HCT116 (cell line): ENCODE measurements around the gene PGAP6. TPM values are rescaled to one million over a fixed set of nuclear protein-coding genes. Genes with fewer than 3 reads are reported as not detected.
"Not testable (repeated sequence)": the region's sequence is repeated elsewhere in the genome, so short reads cannot be mapped to it uniquely, and the experiment has no call there.

Source experiments
- ATAC-seq: fragments of 200-7000 bp; cut with Tn5 transposase; 2 replicates; pipeline ENCODE4 v1.9.1; 2020; ENCODE audit warnings: mild to moderate bottlenecking, moderate library complexity
- BruUV-seq: library from RNA; stranded (reverse); fragments of 400-500 nt; replicated peaks from 2 replicates; lab custom pipeline; 2021; lab: Mats Ljungman, UMichigan
- CTCF ChIA-PET: fragments of 300-600 bp; sonication (Branson Sonifier 250); formaldehyde crosslinking; loops from one replicate; lab custom pipeline; 2021; ENCODE audit warnings: antibody characterized with exemption; lab: Charles Lee
- POLR2A ChIA-PET: fragments of 300-600, 350-600 bp; sonication (Branson Sonifier 250); formaldehyde crosslinking; loops from one replicate; lab custom pipeline; 2021; ENCODE audit warnings: antibody characterized with exemption; lab: Charles Lee
- RAD21 ChIA-PET, 2 experiments: fragments of 300-600 bp; sonication (Branson Sonifier 250); formaldehyde crosslinking; loops; one replicate each; lab custom pipeline; 2023; ENCODE audit warnings: low total read pairs in 2 of 2; ENCODE audit not compliant: uncharacterized antibody in 2 of 2, unreplicated experiment in 2 of 2, low non-redundant PET in 1 of 2; lab: Charles Lee
- DNase-seq: peaks from one replicate; pipeline ENCODE4 v3.0.0-alpha.2; 2010; ENCODE audit warnings: low read depth, low spot score
- H2AFZ ChIP-seq: fragments of 200-600 bp; shearing (Covaris generic), sonication (generic); 2 replicates; pipeline ENCODE4 v1.6.1; 2017; ENCODE audit warnings: low read depth, mixed run types, mixed read lengths, antibody characterized with exemption, low read length; ENCODE audit not compliant: poor library complexity, severe bottlenecking
- H3K27ac ChIP-seq: 2 replicates; pipeline ENCODE4 v1.5.1; 2012; ENCODE audit warnings: low read depth, low read length
- H3K27me3 ChIP-seq: fragments of 200-600 bp; sonication (generic); 2 replicates; pipeline ENCODE4 v1.6.1; 2016; ENCODE audit warnings: mixed run types, low read length, mixed read lengths; ENCODE audit not compliant: insufficient read depth
- H3K36me3 ChIP-seq, 2 experiments: fragments of 200-500 bp in 1 of 2; fragments of 200-600 bp in 1 of 2; sonication (Bioruptor generic) in 1 of 2; sonication (generic) in 1 of 2; 2 replicates each; pipeline versions ENCODE4 v1.5.1 to v1.6.1; 2014 to 2016; ENCODE audit warnings: low read length in 2 of 2, inconsistent platforms in 1 of 2, mixed read lengths in 1 of 2, mixed run types in 1 of 2; ENCODE audit not compliant: insufficient read depth in 2 of 2, control insufficient read depth in 1 of 2
- H3K4me1 ChIP-seq, 2 experiments: fragments of 200-600 bp in 1 of 2; sonication (generic) in 1 of 2; 2 replicates each; pipeline versions ENCODE4 v1.5.1 to v1.6.1; 2012 to 2017; ENCODE audit warnings: low read length in 2 of 2, inconsistent platforms in 1 of 2, mild to moderate bottlenecking in 1 of 2, mixed read lengths in 1 of 2, mixed run types in 1 of 2, moderate library complexity in 1 of 2; ENCODE audit not compliant: insufficient read depth in 2 of 2, control insufficient read depth in 1 of 2
- H3K4me2 ChIP-seq: fragments of 200-600 bp; sonication (generic); 2 replicates; pipeline ENCODE4 v1.6.1; 2017; ENCODE audit warnings: mixed run types, low read length, mixed read lengths
- H3K4me3 ChIP-seq, 2 experiments: fragments of 200-600 bp in 1 of 2; sonication (generic) in 1 of 2; replicated peaks in 1 of 2; 2 replicates each; pipeline ENCODE4 v1.5.1; 2011 to 2016; ENCODE audit warnings: low read length in 2 of 2, control low read depth in 1 of 2, low read depth in 1 of 2, mild to moderate bottlenecking in 1 of 2, mixed read lengths in 1 of 2, mixed run types in 1 of 2
- H3K79me2 ChIP-seq: fragments of 200-600 bp; sonication (generic); 2 replicates; pipeline ENCODE4 v1.6.1; 2017; ENCODE audit warnings: mild to moderate bottlenecking, mixed run types, low read length, moderate library complexity, mixed read lengths; ENCODE audit not compliant: insufficient read depth
- H3K9ac ChIP-seq: fragments of 200-600 bp; sonication (generic); 2 replicates; pipeline ENCODE4 v1.6.1; 2016; ENCODE audit warnings: low read length, mixed read lengths
- H3K9me2 ChIP-seq: fragments of 200-600 bp; sonication (generic), shearing (Covaris generic); 2 replicates; pipeline ENCODE4 v1.6.1; 2017; ENCODE audit warnings: mixed run types, mild to moderate bottlenecking, moderate library complexity; ENCODE audit not compliant: insufficient read depth
- H3K9me3 ChIP-seq, 2 experiments: fragments of 200-500 bp in 1 of 2; fragments of 200-600 bp in 1 of 2; sonication (Bioruptor generic) in 1 of 2; sonication (generic) in 1 of 2; 2 replicates each; pipeline ENCODE4 v1.6.1; 2014 to 2017; ENCODE audit warnings: low read length in 2 of 2, mixed read lengths in 2 of 2, inconsistent platforms in 1 of 2, low read depth in 1 of 2, mild to moderate bottlenecking in 1 of 2, mixed run types in 1 of 2, moderate library complexity in 1 of 2; ENCODE audit not compliant: control insufficient read depth in 1 of 2, insufficient read depth in 1 of 2
- H4K20me1 ChIP-seq: fragments of 200-600 bp; sonication (generic), shearing (Covaris generic); 2 replicates; pipeline ENCODE4 v1.6.1; 2017; ENCODE audit warnings: mixed run types, mild to moderate bottlenecking, moderate library complexity; ENCODE audit not compliant: insufficient read depth
- TCF7L2 ChIP-seq: IDR thresholded peaks from 2 replicates; pipeline ENCODE4 v1.7.0; 2011; ENCODE audit warnings: borderline replicate concordance, inconsistent platforms; ENCODE audit not compliant: insufficient read depth, insufficient read length; ENCODE audit errors: extremely low read depth
- intact Hi-C: fragments of 100-400 bp; cut with micrococcal nuclease; formaldehyde crosslinking; loops from 2 replicates; pipeline ENCODE4 v1.10.0; 2022
- total RNA-seq: library from RNA; stranded (reverse); gene quantifications from one replicate; pipeline ENCODE4 v1.2.1, GENCODE V29; 2021; ENCODE audit not compliant: unreplicated experiment

Gene PGAP6
- total RNA-seq, 1 experiment from 2014 or later: 35.4 TPM

GRCh38 chr16:389352-389751 is 7.6 kb upstream of the PGAP6 start:
- no peaks in the 10 kb centered on the region for H3K79me2 ChIP-seq
- DNase-seq (no peak), ATAC-seq (no peak)
- ChIA-PET CTCF (no interaction called here), RAD21 (no interaction called here), POLR2A (interaction anchor here (0.7 kb wide), 1 partner anchor 12 kb away, joined by 3 read pairs; the partner anchor contains the start of gene DECR2)
- H3K36me3 ChIP-seq: no peaks in the 10 kb centered on the region
- H3K4me2 ChIP-seq: no peak overlapping the region
- H3K4me3 ChIP-seq: no peak overlapping the region
- no peak for TF ChIP-seq TCF7L2
- no peaks in the 10 kb centered on the region for H3K9me2 ChIP-seq
- H2AFZ ChIP-seq: no peak overlapping the region
- no TSS peak for BruUV-seq
- H3K9ac ChIP-seq: no peak overlapping the region
- H3K27ac ChIP-seq: no peak overlapping the region
- H4K20me1 ChIP-seq: no peaks in the 10 kb centered on the region
- H3K4me1 ChIP-seq: peaks cover 0 to under 1% of the 10 kb centered on the region in 2 experiments; a peak in 1 of 4 replicates
- no peaks in the 10 kb centered on the region for H3K27me3 ChIP-seq
- intact Hi-C loops: no loop called here
- no peaks in the 10 kb centered on the region; a peak in 1 of 4 replicates for H3K9me3 ChIP-seq

- POLR2A ChIA-PET, BruUV-seq, RAD21 ChIA-PET, H2AFZ ChIP-seq, intact Hi-C loops, ATAC-seq, H3K4me2 ChIP-seq, H3K9ac ChIP-seq, H3K27me3 ChIP-seq, H3K4me3 ChIP-seq, DNase-seq, H4K20me1 ChIP-seq, H3K79me2 ChIP-seq, H3K9me2 ChIP-seq, CTCF ChIA-PET, H3K27ac ChIP-seq, H3K36me3 ChIP-seq, H3K9me3 ChIP-seq: not testable (repeated sequence)
- peaks cover 4 to 13% of the 10 kb centered on the region in 2 experiments; a peak in 3 of 4 replicates for H3K4me1 ChIP-seq
Measured at GRCh38 chr16:387761-388666, 6.2 kb upstream of the PGAP6 start.
